ENCODE measurements around the gene CFAP65. TPM values are rescaled to one million over a fixed set of nuclear protein-coding genes. Genes with fewer than 3 reads are reported as not detected.
A peak's percentile ranks its signal among the peaks of the same experiment; 100 is the strongest.

The CFAP65 gene
- total RNA-seq, 2 donors from 2014 or later = not detected

DNA sequence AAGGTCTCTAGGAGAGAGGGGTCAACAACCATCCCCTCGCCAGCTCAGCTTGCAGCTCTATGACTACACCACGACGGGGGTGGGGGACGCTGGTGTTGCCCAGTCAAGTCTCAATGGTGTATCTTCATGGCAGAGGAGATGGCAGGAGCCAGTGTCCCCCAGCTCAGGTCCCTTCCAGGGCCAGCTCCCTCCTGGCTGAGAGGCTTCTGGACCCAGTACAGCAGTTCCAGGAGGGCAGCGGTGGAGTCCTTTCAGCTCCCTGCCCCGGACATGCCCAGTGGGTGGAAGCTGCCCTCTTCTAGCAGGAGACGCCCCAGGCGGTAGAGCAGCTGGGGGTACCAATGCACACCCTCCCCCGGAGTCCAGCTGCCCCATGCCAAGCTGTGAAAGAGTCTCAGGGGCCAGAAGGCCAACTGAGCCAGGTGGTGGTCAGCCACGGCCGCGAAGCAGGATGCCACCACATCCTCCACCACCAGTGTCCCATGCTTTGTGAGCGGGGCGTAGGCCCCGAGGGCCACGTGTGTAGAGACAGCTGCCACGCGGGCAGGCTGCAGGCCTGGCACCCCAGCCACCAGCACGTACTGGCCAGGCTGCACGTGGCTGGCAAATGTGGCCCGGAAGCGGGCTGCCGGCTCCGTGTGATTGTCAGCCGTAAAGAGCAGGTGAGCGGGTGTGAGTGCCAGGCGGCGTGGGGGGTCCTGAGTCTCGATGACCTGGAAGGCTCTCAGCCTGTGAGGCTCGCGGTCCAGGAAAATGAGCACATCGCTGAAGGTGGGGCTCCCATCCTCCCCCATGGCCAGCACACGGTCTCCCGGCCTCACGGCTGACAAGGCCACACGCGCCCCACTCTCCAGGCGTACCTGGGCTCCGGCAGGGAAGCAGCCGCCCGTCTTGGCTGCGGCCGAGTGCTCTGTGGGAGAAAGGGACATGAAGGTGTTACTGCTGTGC lies 13.9 kb upstream of the CFAP65 start:
- Histone ChIP-seq H3K27ac (no peak overlapping the region), H3K4me3 (no peak overlapping the region), H3K27me3 (peaks cover 0 to 14% of the 10 kb centered on the region in 2 donors), H3K4me1 (peaks cover 36% of the 10 kb centered on the region), H3K36me3 (replicated peaks in 1 of 2; ENCODE audit: insufficient read depth in 1 of 2, low read depth in 2 of 2) (no peaks in the 10 kb centered on the region), H3K9me3 (no peaks in the 10 kb centered on the region)
- 84 to 91% methylated on average over 17 to 28 of the region's 43 CpGs for WGBS, 2 donors
- intact Hi-C loops (cut with DNase I) = loop anchor here (5.0 kb wide), 3 partner anchors 62 to 247 kb away; no protein-coding TSS in a partner anchor
- DNase-seq = no peak
- no peak for ATAC-seq
- no peak for TF ChIP-seq POLR2A (IDR thresholded peaks at IDR 0.05)
- TF ChIP-seq CTCF (IDR thresholded peaks at IDR 0.05) = no peak

DNA sequence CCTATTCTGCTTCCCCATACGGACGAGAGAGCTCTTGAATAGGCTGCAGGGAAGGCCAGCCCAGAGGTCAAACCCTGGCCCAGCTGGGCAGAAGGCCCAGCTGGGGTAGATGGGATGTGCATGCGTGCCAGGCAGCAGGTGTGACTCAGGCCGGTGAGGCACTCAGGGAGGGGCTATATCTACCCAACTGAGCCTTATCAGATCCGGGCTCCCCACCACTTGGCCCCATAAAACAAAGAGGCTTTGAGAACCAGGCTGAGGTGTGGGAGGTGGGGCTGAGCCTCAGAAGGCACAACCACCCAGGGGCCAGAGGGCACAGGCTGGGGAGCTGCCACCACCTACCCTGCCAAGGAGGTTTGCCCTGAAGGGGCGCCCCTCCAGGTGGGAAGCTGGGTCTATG lies 8.0 kb upstream of the CFAP65 start:
- H3K4me3 ChIP-seq = no peak overlapping the region
- no peaks in the 10 kb centered on the region for H3K9me3 ChIP-seq
- intact Hi-C loops (cut with DNase I) = no loop called here
- TF ChIP-seq POLR2A (IDR thresholded peaks at IDR 0.05) = no peak
- TF ChIP-seq CTCF (IDR thresholded peaks at IDR 0.05) = no peak
- DNase-seq = peak in 2 of 4 donors; percentile 38 to 47
- peak; percentile 71 for ATAC-seq
- peaks cover 10% of the 10 kb centered on the region for H3K4me1 ChIP-seq
- no peaks in the 10 kb centered on the region for H3K27me3 ChIP-seq
- H3K36me3 ChIP-seq (replicated peaks in 1 of 2; ENCODE audit: insufficient read depth in 1 of 2, low read depth in 2 of 2) = no peaks in the 10 kb centered on the region
- H3K27ac ChIP-seq = no peak overlapping the region
- WGBS, 2 donors = 38 to 42% methylated on average over 6 of the region's 6 CpGs

- DNase-seq (peak in 1 of 4 donors; percentile 42), ATAC-seq (no peak)
- peaks cover 0 to 3% of the 10 kb centered on the region in 2 donors for H3K27me3 ChIP-seq
- H3K36me3 ChIP-seq (replicated peaks in 1 of 2; ENCODE audit: insufficient read depth in 1 of 2, low read depth in 2 of 2) = no peaks in the 10 kb centered on the region
- H3K9me3 ChIP-seq = no peaks in the 10 kb centered on the region
- 5 to 8% methylated on average over 6 of the region's 6 CpGs for WGBS, 2 donors
- H3K4me1 ChIP-seq = peaks cover 15% of the 10 kb centered on the region
- H3K27ac ChIP-seq = no peak overlapping the region
- TF ChIP-seq POLR2A (IDR thresholded peaks at IDR 0.05) = no peak
- no peak for TF ChIP-seq CTCF (IDR thresholded peaks at IDR 0.05)
- intact Hi-C loops (cut with DNase I) = no loop called here
- no peak overlapping the region for H3K4me3 ChIP-seq
Measured at GRCh38 chr2:219045937-219046550, 4.7 kb upstream of the CFAP65 start.

DNA sequence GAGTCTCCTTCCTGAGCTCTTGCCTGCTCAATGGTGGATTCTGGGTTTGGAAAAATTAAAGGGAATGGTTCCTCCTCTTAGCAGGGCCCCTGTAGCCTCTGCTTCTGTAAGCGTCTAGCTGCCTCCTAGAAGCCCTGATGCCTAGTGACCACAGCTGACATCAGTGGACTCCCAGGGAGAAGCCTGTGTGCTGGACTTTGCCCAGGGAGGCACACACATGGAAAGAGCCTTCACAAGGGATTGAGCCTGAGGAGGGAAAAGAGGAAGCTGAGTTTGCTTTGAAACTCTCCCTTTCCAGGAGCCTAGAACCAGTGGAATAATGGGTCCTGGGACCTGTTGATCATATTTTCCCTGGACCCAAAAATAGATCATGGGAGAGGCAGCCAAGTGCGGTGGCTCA lies 1.4 kb upstream of the CFAP65 start:
- Histone ChIP-seq H3K27ac (no peak overlapping the region), H3K36me3 (replicated peaks in 1 of 2; ENCODE audit: insufficient read depth in 1 of 2, low read depth in 2 of 2) (no peaks in the 10 kb centered on the region), H3K9me3 (no peaks in the 10 kb centered on the region), H3K4me1 (peaks cover 8% of the 10 kb centered on the region), H3K4me3 (no peak overlapping the region), H3K27me3 (peaks cover 0 to 9% of the 10 kb centered on the region in 2 donors)
- intact Hi-C loops (cut with DNase I) = no loop called here
- TF ChIP-seq POLR2A (IDR thresholded peaks at IDR 0.05) = no peak
- no peak for TF ChIP-seq CTCF (IDR thresholded peaks at IDR 0.05)
- WGBS, 2 donors = 25 to 50% methylated on average over 2 of the region's 2 CpGs
- ATAC-seq (no peak), DNase-seq (no peak)
